MM.1S (cell line): ENCODE data around the gene PIP4K2A.

Experiments
- DNase-seq: peaks from one replicate; pipeline ENCODE4 v3.0.0-alpha.2; 2015
- H2AFZ ChIP-seq: fragments of 300-600 bp; sonication (generic); 2 replicates; pipeline ENCODE4 v1.6.0; 2016; ENCODE audit warnings: antibody characterized with exemption, low read length
- H3F3A ChIP-seq: fragments of 300-600 bp; sonication (generic); 2 replicates; pipeline ENCODE4 v1.6.1; 2016; ENCODE audit warnings: mild to moderate bottlenecking, antibody characterized with exemption, low read length, moderate library complexity, mixed read lengths; ENCODE audit not compliant: insufficient read depth
- H3K27ac ChIP-seq: fragments of 300-600 bp; sonication (generic); 2 replicates; pipeline ENCODE4 v1.5.1; 2016; ENCODE audit warnings: mild to moderate bottlenecking, low read length
- H3K27me3 ChIP-seq: fragments of 300-600 bp; sonication (generic); replicated peaks from 2 replicates; pipeline ENCODE4 v1.6.0; 2016; ENCODE audit warnings: low read length; ENCODE audit not compliant: insufficient read depth
- H3K36me3 ChIP-seq: fragments of 300-600 bp; sonication (generic); replicated peaks from 2 replicates; pipeline ENCODE4 v1.6.1; 2016; ENCODE audit warnings: mild to moderate bottlenecking, low read length, mixed read lengths; ENCODE audit not compliant: insufficient read depth
- H3K4me1 ChIP-seq: fragments of 300-600 bp; sonication (generic); 2 replicates; pipeline ENCODE4 v1.6.1; 2016; ENCODE audit warnings: low read length, mixed read lengths
- H3K4me2 ChIP-seq: fragments of 300-600 bp; sonication (generic); 2 replicates; pipeline ENCODE4 v1.6.0; 2016; ENCODE audit warnings: low read depth, low read length
- H3K4me3 ChIP-seq: fragments of 300-600 bp; sonication (generic); 2 replicates; pipeline ENCODE4 v1.5.1; 2016; ENCODE audit warnings: low read length, mixed read lengths
- H3K79me2 ChIP-seq: fragments of 300-600 bp; sonication (generic); 2 replicates; pipeline ENCODE4 v1.6.1; 2016; ENCODE audit warnings: mixed run types, low read length, mixed read lengths
- H3K9ac ChIP-seq: fragments of 300-600 bp; sonication (generic); 2 replicates; pipeline ENCODE4 v1.6.1; 2016; ENCODE audit warnings: low read length, mixed read lengths
- H3K9me2 ChIP-seq: fragments of 300-600 bp; sonication (generic); replicated peaks from 2 replicates; pipeline ENCODE4 v1.6.1; 2016; ENCODE audit warnings: mild to moderate bottlenecking, low read length, mixed read lengths; ENCODE audit not compliant: insufficient read depth
- H3K9me3 ChIP-seq: fragments of 300-600 bp; sonication (generic); replicated peaks from 2 replicates; pipeline ENCODE4 v1.6.1; 2016; ENCODE audit warnings: mild to moderate bottlenecking, low read length, mixed read lengths; ENCODE audit not compliant: insufficient read depth
- H4K20me1 ChIP-seq: fragments of 300-600 bp; sonication (generic); 2 replicates; pipeline ENCODE4 v1.6.1; 2016; ENCODE audit warnings: mild to moderate bottlenecking, low read length, moderate library complexity, mixed read lengths; ENCODE audit not compliant: insufficient read depth
- CTCF ChIP-seq: fragments of 300-600 bp; sonication (generic); IDR thresholded peaks from 2 replicates; pipeline ENCODE4 v1.5.1; 2016; ENCODE audit warnings: antibody characterized with exemption, low read length, mixed read lengths
- EZH2 ChIP-seq: fragments of 300-600 bp; sonication (generic); optimal IDR thresholded peaks from 2 replicates; pipeline ENCODE3; 2017; ENCODE audit warnings: low read depth, mild to moderate bottlenecking, antibody characterized with exemption, low read length, mixed read lengths
- EZH2phosphoT487 ChIP-seq: fragments of 300-600 bp; sonication (generic); IDR thresholded peaks from 2 replicates; pipeline ENCODE4 v1.6.1; 2018; ENCODE audit warnings: antibody characterized with exemption, low read length

The PIP4K2A gene

GRCh38 chr10:22655312-22655981 lies 58.9 kb downstream of the PIP4K2A start:
- H3K79me2 ChIP-seq, result peaks cover 32% of the 10 kb centered on the region
- H3K4me1 ChIP-seq, result no peaks in the 10 kb centered on the region
- no peaks in the 10 kb centered on the region for H4K20me1 ChIP-seq
- no peak overlapping the region for H3K4me3 ChIP-seq
- no peak overlapping the region for H3K4me2 ChIP-seq
- no peak overlapping the region for H2AFZ ChIP-seq
- no peaks in the 10 kb centered on the region for H3K27me3 ChIP-seq
- H3F3A ChIP-seq, result no peaks in the 10 kb centered on the region
- no peaks in the 10 kb centered on the region for H3K9me3 ChIP-seq
- no peak overlapping the region for H3K27ac ChIP-seq
- H3K36me3 ChIP-seq, result no peaks in the 10 kb centered on the region
- H3K9me2 ChIP-seq, result no peaks in the 10 kb centered on the region
- no peak for TF ChIP-seq CTCF
- no peak for TF ChIP-seq EZH2
- no peak for TF ChIP-seq EZH2phosphoT487
- DNase-seq, result no peak
- H3K9ac ChIP-seq, result no peak overlapping the region

- Histone ChIP-seq H3K9me2 (no peaks in the 10 kb centered on the region), H3K4me3 (no peak overlapping the region), H3K27ac (no peak overlapping the region), H3F3A (no peaks in the 10 kb centered on the region), H3K9me3 (no peaks in the 10 kb centered on the region), H3K9ac (no peak overlapping the region), H4K20me1 (no peaks in the 10 kb centered on the region), H3K4me1 (no peaks in the 10 kb centered on the region), H3K36me3 (no peaks in the 10 kb centered on the region), H3K79me2 (peaks cover 34% of the 10 kb centered on the region), H3K4me2 (no peak overlapping the region), H3K27me3 (no peaks in the 10 kb centered on the region), H2AFZ (no peak overlapping the region)
- no peak for DNase-seq
- no peak for TF ChIP-seq CTCF
Observed at GRCh38 chr10:22652988-22653481, 61.3 kb downstream of the PIP4K2A start.

- Histone ChIP-seq H3K27ac (no peak overlapping the region), H3K4me3 (no peak overlapping the region), H3K36me3 (no peaks in the 10 kb centered on the region), H3K27me3 (no peaks in the 10 kb centered on the region), H2AFZ (no peak overlapping the region), H3K9me3 (no peaks in the 10 kb centered on the region), H3K4me2 (no peak overlapping the region), H3K9me2 (no peaks in the 10 kb centered on the region), H3F3A (no peaks in the 10 kb centered on the region), H3K9ac (no peak overlapping the region), H3K79me2 (peaks cover 34% of the 10 kb centered on the region), H4K20me1 (no peaks in the 10 kb centered on the region), H3K4me1 (no peaks in the 10 kb centered on the region)
- DNase-seq, result no peak
- TF ChIP-seq EZH2, result no peak
- no peak for TF ChIP-seq CTCF
- no peak for TF ChIP-seq EZH2phosphoT487
Observed at GRCh38 chr10:22651276-22651980, 63.0 kb downstream of the PIP4K2A start.
